BLaER1 treated with 17β-estradiol and CSF1 and Interleukin-3, amounts not matched to agents 10 nM and 100 nM (cell line): Measurements from ENCODE around the gene RADIL.
"Not testable (repeated sequence)": the region's sequence is repeated elsewhere in the genome, so short reads cannot be mapped to it uniquely, and the experiment has no call there.

Experiments used
- H3K27ac ChIP-seq, 11 experiments: shearing (Covaris generic); formaldehyde crosslinking; 2 replicates each; pipeline ENCODE4 v1.8.1; 2022
- H3K27me3 ChIP-seq, 11 experiments: shearing (Covaris generic); formaldehyde crosslinking; 2 replicates each; pipeline ENCODE4 v1.8.1; 2022
- H3K36me3 ChIP-seq, 11 experiments: shearing (Covaris generic); formaldehyde crosslinking; 2 replicates each; pipeline ENCODE4 v1.8.1; 2022
- H3K4me1 ChIP-seq, 10 experiments: shearing (Covaris generic); formaldehyde crosslinking; 2 replicates each; pipeline ENCODE4 v1.8.1; 2022
- H3K4me2 ChIP-seq, 11 experiments: shearing (Covaris generic); formaldehyde crosslinking; 2 replicates each; pipeline ENCODE4 v1.8.1; 2022
- H3K4me3 ChIP-seq, 10 experiments: shearing (Covaris generic); formaldehyde crosslinking; 2 replicates each; pipeline ENCODE4 v1.8.1; 2022
- H3K9ac ChIP-seq, 11 experiments: shearing (Covaris generic); formaldehyde crosslinking; 2 replicates each; pipeline ENCODE4 v1.8.1; 2022
- H3K9me3 ChIP-seq, 11 experiments: shearing (Covaris generic); formaldehyde crosslinking; replicated peaks in 1 of 11; 2 replicates each; pipeline ENCODE4 v1.8.1; 2022
- H4K20me1 ChIP-seq, 11 experiments: shearing (Covaris generic); formaldehyde crosslinking; 2 replicates each; pipeline ENCODE4 v1.8.1; 2022
- Cebpa-rat ChIP-seq, 11 experiments: shearing (Covaris generic); IDR thresholded peaks; 2 replicates each; pipeline ENCODE4 v1.8.1; 2022

Gene RADIL

GRCh38 chr7:4905171-4905570 lies 21.7 kb upstream of the RADIL start:
- no peak overlapping the region for H3K4me3 ChIP-seq
- no peak overlapping the region for H3K27ac ChIP-seq
- H3K4me2 ChIP-seq: peak overlapping the region in 1 of 11 experiments; percentile 80; a peak in 2 of 22 replicates
- no peaks in the 10 kb centered on the region for H3K27me3 ChIP-seq
- peaks cover 6 to 32% (median 29%) of the 10 kb centered on the region in 10 experiments; a peak in 18 of 20 replicates for H3K4me1 ChIP-seq
- no peak overlapping the region for H3K9ac ChIP-seq
- no peaks in the 10 kb centered on the region for H3K36me3 ChIP-seq
- no peak for TF ChIP-seq Cebpa-rat (IDR thresholded peaks at IDR 0.05)
- no peaks in the 10 kb centered on the region; a peak in 1 of 22 replicates for H4K20me1 ChIP-seq
- peaks cover 0 to 17% (median 8%) of the 10 kb centered on the region in 11 experiments; a peak in 11 of 22 replicates for H3K9me3 ChIP-seq

- peaks cover 0 to 17% (median 9%) of the 10 kb centered on the region in 11 experiments; a peak in 12 of 22 replicates for H3K9me3 ChIP-seq
- no peaks in the 10 kb centered on the region for H3K36me3 ChIP-seq
- no peaks in the 10 kb centered on the region for H3K27me3 ChIP-seq
- H3K4me1 ChIP-seq: peaks cover 6 to 40% (median 29%) of the 10 kb centered on the region in 10 experiments; a peak in 18 of 20 replicates
- H3K4me3 ChIP-seq: no peak overlapping the region
- no peak overlapping the region for H3K9ac ChIP-seq
- H4K20me1 ChIP-seq: no peaks in the 10 kb centered on the region; a peak in 1 of 22 replicates
- H3K4me2 ChIP-seq: peak overlapping the region in 8 of 11 experiments; percentile 60 to 81 (median 72); a peak in 8 of 22 replicates
- H3K27ac ChIP-seq: peak overlapping the region in 6 of 11 experiments; percentile 5 to 74 (median 58); a peak in 8 of 22 replicates
- no peak for TF ChIP-seq Cebpa-rat (IDR thresholded peaks at IDR 0.05)
These were observed 20.8 kb upstream of the RADIL start for GRCh38 chr7:4904346-4904745.

- H3K4me1 ChIP-seq: peaks cover 0 to 42% (median 21%) of the 10 kb centered on the region in 10 experiments; a peak in 14 of 20 replicates
- peaks cover 7 to 35% (median 19%) of the 10 kb centered on the region in 11 experiments; a peak in 18 of 22 replicates for H3K9me3 ChIP-seq
- H3K27ac ChIP-seq: 0 out of 22 replicates have a peak overlapping the region, but pooled peaks of 1 of the 11 experiments have one; percentile 3
- peak overlapping the region in 7 of 11 experiments; percentile 27 to 65 (median 35); a peak in 12 of 22 replicates for H3K4me2 ChIP-seq
- no peak overlapping the region for H3K9ac ChIP-seq
- H3K4me3 ChIP-seq: no peak overlapping the region
- no peak for TF ChIP-seq Cebpa-rat (IDR thresholded peaks at IDR 0.05)
- H3K27me3 ChIP-seq: no peaks in the 10 kb centered on the region
- no peaks in the 10 kb centered on the region for H4K20me1 ChIP-seq
- no peaks in the 10 kb centered on the region for H3K36me3 ChIP-seq
These were observed 12.2 kb upstream of the RADIL start for GRCh38 chr7:4895766-4896165.

- H3K4me1 ChIP-seq: peaks cover 0 to 34% (median 21%) of the 10 kb centered on the region in 10 experiments; a peak in 14 of 20 replicates
- no peak overlapping the region for H3K4me2 ChIP-seq
- no peak for TF ChIP-seq Cebpa-rat (IDR thresholded peaks at IDR 0.05)
- no peak overlapping the region for H3K9ac ChIP-seq
- H3K36me3 ChIP-seq: no peaks in the 10 kb centered on the region
- no peaks in the 10 kb centered on the region for H4K20me1 ChIP-seq
- H3K9me3 ChIP-seq: peaks cover 7 to 35% (median 19%) of the 10 kb centered on the region in 11 experiments; a peak in 18 of 22 replicates
- H3K27ac ChIP-seq: no peak overlapping the region
- H3K4me3 ChIP-seq: no peak overlapping the region
- H3K27me3 ChIP-seq: no peaks in the 10 kb centered on the region
These were observed 11.0 kb upstream of the RADIL start for GRCh38 chr7:4894482-4894881.

GRCh38 chr7:4893929-4894475 lies 10.5 kb upstream of the RADIL start:
- Histone ChIP-seq H3K27ac (no peak overlapping the region), H3K27me3 (no peaks in the 10 kb centered on the region), H4K20me1 (no peaks in the 10 kb centered on the region), H3K9me3 (peaks cover 7 to 31% (median 15%) of the 10 kb centered on the region in 11 experiments; a peak in 18 of 22 replicates), H3K4me2 (no peak overlapping the region), H3K9ac (no peak overlapping the region), H3K36me3 (no peaks in the 10 kb centered on the region), H3K4me3 (no peak overlapping the region), H3K4me1 (peaks cover 0 to 29% (median 21%) of the 10 kb centered on the region in 10 experiments; a peak in 14 of 20 replicates)
- no peak for TF ChIP-seq Cebpa-rat (IDR thresholded peaks at IDR 0.05)

GRCh38 chr7:4893188-4893587 lies 9.7 kb upstream of the RADIL start:
- peaks cover 3 to 23% (median 13%) of the 10 kb centered on the region in 11 experiments; a peak in 17 of 22 replicates for H3K9me3 ChIP-seq
- not testable (repeated sequence) for H3K4me3 ChIP-seq, H3K4me2 ChIP-seq, H3K27ac ChIP-seq, H3K9ac ChIP-seq, H4K20me1 ChIP-seq, H3K36me3 ChIP-seq, H3K27me3 ChIP-seq
- peaks cover 0 to 22% (median 18%) of the 10 kb centered on the region in 10 experiments; a peak in 13 of 20 replicates for H3K4me1 ChIP-seq

- H3K27me3 ChIP-seq, H3K4me2 ChIP-seq, H3K4me3 ChIP-seq, H3K27ac ChIP-seq, H3K36me3 ChIP-seq, H3K9ac ChIP-seq, H4K20me1 ChIP-seq: not testable (repeated sequence)
- Histone ChIP-seq H3K9me3 (peaks cover 0 to 20% (median 12%) of the 10 kb centered on the region in 11 experiments; a peak in 16 of 22 replicates), H3K4me1 (peaks cover 0 to 14% (median 10%) of the 10 kb centered on the region in 10 experiments; a peak in 13 of 20 replicates)
These were observed 8.0 kb upstream of the RADIL start for GRCh38 chr7:4891522-4891921.

- Histone ChIP-seq H3K27me3 (no peaks in the 10 kb centered on the region), H3K9me3 (peaks cover 0 to 14% (median 10%) of the 10 kb centered on the region in 11 experiments; a peak in 16 of 22 replicates), H3K36me3 (no peaks in the 10 kb centered on the region), H4K20me1 (no peaks in the 10 kb centered on the region), H3K4me3 (no peak overlapping the region), H3K27ac (no peak overlapping the region), H3K4me1 (peaks cover 0 to 6% (median 0%) of the 10 kb centered on the region in 10 experiments; a peak in 3 of 20 replicates), H3K4me2 (no peak overlapping the region), H3K9ac (no peak overlapping the region)
- TF ChIP-seq Cebpa-rat (IDR thresholded peaks at IDR 0.05): no peak; a peak in 1 of 22 replicates
These were observed 6.2 kb upstream of the RADIL start for GRCh38 chr7:4889682-4890081.

GRCh38 chr7:4888161-4888560 lies 4.6 kb upstream of the RADIL start:
- H3K9me3 ChIP-seq: no peaks in the 10 kb centered on the region
- no peak overlapping the region for H3K4me3 ChIP-seq
- peaks cover 0 to 3% (median 0%) of the 10 kb centered on the region in 11 experiments; a peak in 8 of 22 replicates for H3K27me3 ChIP-seq
- peaks cover 0 to 14% (median 3%) of the 10 kb centered on the region in 10 experiments; a peak in 13 of 20 replicates for H3K4me1 ChIP-seq
- H3K9ac ChIP-seq: no peak overlapping the region
- H3K4me2 ChIP-seq: no peak overlapping the region
- H3K27ac ChIP-seq: no peak overlapping the region
- no peaks in the 10 kb centered on the region for H4K20me1 ChIP-seq
- no peaks in the 10 kb centered on the region for H3K36me3 ChIP-seq
- TF ChIP-seq Cebpa-rat (IDR thresholded peaks at IDR 0.05): no peak
